ENCODE data around the gene KHDRBS2.

DNA sequence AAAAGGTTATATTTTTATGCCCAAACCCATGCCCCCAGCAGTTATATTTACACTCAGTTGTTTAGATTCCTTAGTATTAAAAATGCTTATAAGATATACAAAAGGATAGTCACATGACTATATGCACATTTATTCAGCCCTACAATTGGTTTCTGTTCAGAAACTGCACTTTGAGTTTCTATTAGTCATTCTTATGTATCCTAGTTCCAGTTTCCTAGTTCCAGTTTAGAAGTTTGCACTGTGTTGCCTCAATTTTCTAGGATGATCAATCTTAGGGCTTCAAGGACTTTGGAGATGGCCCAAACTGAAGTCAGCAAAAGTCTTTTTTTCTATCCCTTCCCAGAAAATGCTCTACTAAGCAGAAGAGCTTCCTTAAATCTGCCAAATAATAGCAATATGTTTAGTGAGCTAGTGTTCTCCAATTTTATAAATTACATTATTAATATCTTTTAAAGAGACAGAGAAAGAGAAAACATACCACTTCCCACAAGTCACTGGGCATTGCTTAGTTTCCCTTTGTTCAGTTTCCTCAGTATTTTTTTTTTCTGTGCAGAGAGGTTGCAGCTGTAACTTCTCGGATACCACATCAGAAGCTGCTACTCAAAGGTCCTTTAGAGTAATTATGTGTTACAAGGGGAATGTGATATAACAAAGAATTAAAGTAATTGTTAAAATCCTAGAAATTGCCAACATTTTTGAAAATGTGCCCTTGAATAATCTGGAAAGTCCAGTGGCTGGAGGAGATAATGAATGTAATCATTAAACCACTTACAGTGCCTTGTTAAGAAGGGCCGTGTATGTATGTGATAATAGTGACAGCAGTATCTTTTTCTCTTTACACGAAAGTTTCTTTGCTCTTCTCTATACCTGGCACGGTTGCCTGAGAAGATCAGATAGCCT, 138.8 kb downstream of the KHDRBS2 start:
- TF ChIP-seq, protein P1, sequence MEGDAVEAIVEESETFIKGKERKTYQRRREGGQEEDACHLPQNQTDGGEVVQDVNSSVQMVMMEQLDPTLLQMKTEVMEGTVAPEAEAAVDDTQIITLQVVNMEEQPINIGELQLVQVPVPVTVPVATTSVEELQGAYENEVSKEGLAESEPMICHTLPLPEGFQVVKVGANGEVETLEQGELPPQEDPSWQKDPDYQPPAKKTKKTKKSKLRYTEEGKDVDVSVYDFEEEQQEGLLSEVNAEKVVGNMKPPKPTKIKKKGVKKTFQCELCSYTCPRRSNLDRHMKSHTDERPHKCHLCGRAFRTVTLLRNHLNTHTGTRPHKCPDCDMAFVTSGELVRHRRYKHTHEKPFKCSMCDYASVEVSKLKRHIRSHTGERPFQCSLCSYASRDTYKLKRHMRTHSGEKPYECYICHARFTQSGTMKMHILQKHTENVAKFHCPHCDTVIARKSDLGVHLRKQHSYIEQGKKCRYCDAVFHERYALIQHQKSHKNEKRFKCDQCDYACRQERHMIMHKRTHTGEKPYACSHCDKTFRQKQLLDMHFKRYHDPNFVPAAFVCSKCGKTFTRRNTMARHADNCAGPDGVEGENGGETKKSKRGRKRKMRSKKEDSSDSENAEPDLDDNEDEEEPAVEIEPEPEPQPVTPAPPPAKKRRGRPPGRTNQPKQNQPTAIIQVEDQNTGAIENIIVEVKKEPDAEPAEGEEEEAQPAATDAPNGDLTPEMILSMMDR (IDR thresholded peaks at IDR 0.05), result no peak
- no peak for TF ChIP-seq POLR2A (IDR thresholded peaks at IDR 0.05)
- no peak for TF ChIP-seq POLR2AphosphoS5 (IDR thresholded peaks at IDR 0.05)
